Neutrophil (primary cell): ENCODE measurements around the gene C17orf67.
"Not testable (repeated sequence)": the region's sequence is repeated elsewhere in the genome, so short reads cannot be mapped to it uniquely, and the experiment has no call there.

Experiments
- H3K27ac ChIP-seq: fragments of 200-600 bp; sonication (generic); 2 replicates; pipeline ENCODE4 v1.5.1; 2016; ENCODE audit warnings: mild to moderate bottlenecking, moderate library complexity
- H3K27me3 ChIP-seq: fragments of 200-600 bp; sonication (generic); 2 replicates; pipeline ENCODE4 v1.6.0; 2016; ENCODE audit warnings: mild to moderate bottlenecking
- H3K36me3 ChIP-seq: fragments of 200-600 bp; sonication (generic); 2 replicates; pipeline ENCODE4 v1.5.1; 2017
- H3K4me1 ChIP-seq, 2 experiments: fragments of 200-600 bp in 1 of 2; sonication (generic) in 1 of 2; 1 replicate in 1 of 2; 2 replicates in 1 of 2; pipeline versions ENCODE4 v1.5.1 to v1.6.1; 2013 to 2016; ENCODE audit warnings: low read depth in 1 of 2, low read length in 1 of 2, mild to moderate bottlenecking in 1 of 2, moderate library complexity in 1 of 2; ENCODE audit not compliant: control insufficient read depth in 1 of 2, insufficient read depth in 1 of 2
- H3K4me3 ChIP-seq, 2 experiments: fragments of 200-600 bp in 1 of 2; sonication (generic) in 1 of 2; 1 replicate in 1 of 2; 2 replicates in 1 of 2; pipeline ENCODE4 v1.5.1; 2013 to 2016; ENCODE audit warnings: low read depth in 1 of 2, low read length in 1 of 2, mild to moderate bottlenecking in 1 of 2, moderate library complexity in 1 of 2
- H3K9me3 ChIP-seq: fragments of 200-600 bp; sonication (generic); 2 replicates; pipeline ENCODE4 v1.5.1; 2016
- CTCF ChIP-seq: fragments of 200-600 bp; sonication (generic); IDR thresholded peaks from 2 replicates; pipeline ENCODE4 v1.5.1; 2016; ENCODE audit warnings: antibody characterized with exemption

The C17orf67 gene

GRCh38 chr17:56765449-56765848 lies 68.3 kb downstream of the C17orf67 start:
- Histone ChIP-seq H3K4me1 (no peaks in the 10 kb centered on the region), H3K27ac (no peak overlapping the region), H3K4me3 (no peak overlapping the region), H3K36me3 (no peaks in the 10 kb centered on the region), H3K27me3 (no peaks in the 10 kb centered on the region), H3K9me3 (no peaks in the 10 kb centered on the region)
- no peak for TF ChIP-seq CTCF

- H3K9me3 ChIP-seq: no peaks in the 10 kb centered on the region
- H3K4me3 ChIP-seq: no peak overlapping the region
- no peaks in the 10 kb centered on the region for H3K4me1 ChIP-seq
- no peaks in the 10 kb centered on the region for H3K27me3 ChIP-seq
- no peaks in the 10 kb centered on the region for H3K36me3 ChIP-seq
- H3K27ac ChIP-seq: no peak overlapping the region
- no peak for TF ChIP-seq CTCF
Measured at GRCh38 chr17:56762988-56763387, 70.7 kb downstream of the C17orf67 start.

GRCh38 chr17:56762144-56762543 lies 71.6 kb downstream of the C17orf67 start:
- no peak for TF ChIP-seq CTCF
- no peaks in the 10 kb centered on the region for H3K27me3 ChIP-seq
- H3K4me3 ChIP-seq: no peak overlapping the region
- H3K27ac ChIP-seq: no peak overlapping the region
- no peaks in the 10 kb centered on the region for H3K36me3 ChIP-seq
- H3K4me1 ChIP-seq: no peaks in the 10 kb centered on the region
- no peaks in the 10 kb centered on the region for H3K9me3 ChIP-seq

GRCh38 chr17:56761387-56761786 lies 72.3 kb downstream of the C17orf67 start:
- Histone ChIP-seq H3K9me3 (no peaks in the 10 kb centered on the region), H3K4me3 (no peak overlapping the region), H3K27me3 (no peaks in the 10 kb centered on the region), H3K27ac (no peak overlapping the region), H3K36me3 (no peaks in the 10 kb centered on the region), H3K4me1 (no peaks in the 10 kb centered on the region)
- TF ChIP-seq CTCF: no peak

- H3K9me3 ChIP-seq, H3K4me1 ChIP-seq, H3K36me3 ChIP-seq, H3K27me3 ChIP-seq, H3K4me3 ChIP-seq, H3K27ac ChIP-seq: not testable (repeated sequence)
Measured at GRCh38 chr17:56757611-56758010, 76.1 kb downstream of the C17orf67 start.

- Histone ChIP-seq H3K36me3 (no peaks in the 10 kb centered on the region), H3K4me3 (no peak overlapping the region), H3K9me3 (no peaks in the 10 kb centered on the region), H3K27ac (no peak overlapping the region), H3K27me3 (peaks cover 13% of the 10 kb centered on the region), H3K4me1 (no peaks in the 10 kb centered on the region)
- TF ChIP-seq CTCF: no peak
Measured at GRCh38 chr17:56756536-56756935, 77.2 kb downstream of the C17orf67 start.
